GM12892 (cell line): ENCODE data around the gene EHF.

Experiments used
- POLR2A ChIP-seq: IDR thresholded peaks from 2 replicates; pipeline ENCODE4 v1.6.1; 2011; ENCODE audit warnings: low read depth, low read length, control low read depth
- POLR2AphosphoS5 ChIP-seq: IDR thresholded peaks from 2 replicates; pipeline ENCODE4 v1.6.1; 2011; ENCODE audit warnings: low read depth, low read length, control low read depth
- TAF1 ChIP-seq: IDR thresholded peaks from 2 replicates; pipeline ENCODE4 v1.6.1; 2011; ENCODE audit warnings: low read depth, mild to moderate bottlenecking, control low read depth, low read length, borderline replicate concordance

GRCh38 chr11:34623463-34623862 is 2.6 kb downstream of the EHF start:
- TF ChIP-seq POLR2A = no peak
- no peak for TF ChIP-seq POLR2AphosphoS5
- no peak for TF ChIP-seq TAF1
